ENCODE measurements around the gene CMAS.
"Not testable (repeated sequence)": the region's sequence is repeated elsewhere in the genome, so short reads cannot be mapped to it uniquely, and the experiment has no call there.

CMAS gene

DNA sequence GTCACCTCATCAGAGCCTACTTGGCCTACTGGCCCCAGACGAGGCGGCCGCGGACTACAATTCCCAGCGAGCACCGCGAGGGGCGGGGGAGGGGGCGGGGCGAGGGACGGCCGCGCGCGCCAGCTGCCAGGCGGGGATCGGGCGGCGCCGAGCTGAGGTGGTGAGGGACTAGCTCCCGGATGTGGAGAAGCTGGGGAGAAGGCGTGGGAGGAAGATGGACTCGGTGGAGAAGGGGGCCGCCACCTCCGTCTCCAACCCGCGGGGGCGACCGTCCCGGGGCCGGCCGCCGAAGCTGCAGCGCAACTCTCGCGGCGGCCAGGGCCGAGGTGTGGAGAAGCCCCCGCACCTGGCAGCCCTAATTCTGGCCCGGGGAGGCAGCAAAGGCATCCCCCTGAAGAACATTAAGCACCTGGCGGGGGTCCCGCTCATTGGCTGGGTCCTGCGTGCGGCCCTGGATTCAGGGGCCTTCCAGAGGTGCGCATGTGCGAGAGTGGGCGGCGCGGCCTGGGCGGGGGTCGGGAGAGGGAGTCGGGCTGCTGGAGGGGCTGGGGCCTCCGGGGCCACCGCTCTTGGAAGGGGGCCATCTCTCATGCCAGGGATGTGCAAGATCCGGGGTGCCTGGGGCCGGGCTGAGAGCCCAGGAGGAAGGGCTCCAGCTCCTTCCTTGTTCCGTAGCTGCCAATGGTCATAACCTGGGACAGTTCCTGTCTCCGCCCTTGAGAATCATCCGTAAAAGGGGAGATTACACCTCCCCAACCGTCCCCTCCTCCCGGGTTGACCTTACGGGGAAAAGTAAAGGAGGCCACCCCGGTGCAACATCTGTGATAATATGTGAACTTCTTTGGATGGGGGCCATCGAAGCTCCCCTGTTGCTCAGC lies at the start of gene CMAS:
TSS of gene CMAS (plus strand) at position 129 of the 878 bp plus-strand sequence. CDS start at position 215, 86 bp downstream.
- no peak for DNase-seq (ENCODE audit: extremely low read depth, low read depth)
- TF ChIP-seq, protein P1, sequence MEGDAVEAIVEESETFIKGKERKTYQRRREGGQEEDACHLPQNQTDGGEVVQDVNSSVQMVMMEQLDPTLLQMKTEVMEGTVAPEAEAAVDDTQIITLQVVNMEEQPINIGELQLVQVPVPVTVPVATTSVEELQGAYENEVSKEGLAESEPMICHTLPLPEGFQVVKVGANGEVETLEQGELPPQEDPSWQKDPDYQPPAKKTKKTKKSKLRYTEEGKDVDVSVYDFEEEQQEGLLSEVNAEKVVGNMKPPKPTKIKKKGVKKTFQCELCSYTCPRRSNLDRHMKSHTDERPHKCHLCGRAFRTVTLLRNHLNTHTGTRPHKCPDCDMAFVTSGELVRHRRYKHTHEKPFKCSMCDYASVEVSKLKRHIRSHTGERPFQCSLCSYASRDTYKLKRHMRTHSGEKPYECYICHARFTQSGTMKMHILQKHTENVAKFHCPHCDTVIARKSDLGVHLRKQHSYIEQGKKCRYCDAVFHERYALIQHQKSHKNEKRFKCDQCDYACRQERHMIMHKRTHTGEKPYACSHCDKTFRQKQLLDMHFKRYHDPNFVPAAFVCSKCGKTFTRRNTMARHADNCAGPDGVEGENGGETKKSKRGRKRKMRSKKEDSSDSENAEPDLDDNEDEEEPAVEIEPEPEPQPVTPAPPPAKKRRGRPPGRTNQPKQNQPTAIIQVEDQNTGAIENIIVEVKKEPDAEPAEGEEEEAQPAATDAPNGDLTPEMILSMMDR (IDR thresholded peaks at IDR 0.05; ENCODE audit: low read depth, low read length, missing control alignments), result no peak
- peak within 1 kb of the TSS; percentile 90 for H3K4me3 ChIP-seq (replicated peaks; ENCODE audit: low read depth, low read length)

DNA sequence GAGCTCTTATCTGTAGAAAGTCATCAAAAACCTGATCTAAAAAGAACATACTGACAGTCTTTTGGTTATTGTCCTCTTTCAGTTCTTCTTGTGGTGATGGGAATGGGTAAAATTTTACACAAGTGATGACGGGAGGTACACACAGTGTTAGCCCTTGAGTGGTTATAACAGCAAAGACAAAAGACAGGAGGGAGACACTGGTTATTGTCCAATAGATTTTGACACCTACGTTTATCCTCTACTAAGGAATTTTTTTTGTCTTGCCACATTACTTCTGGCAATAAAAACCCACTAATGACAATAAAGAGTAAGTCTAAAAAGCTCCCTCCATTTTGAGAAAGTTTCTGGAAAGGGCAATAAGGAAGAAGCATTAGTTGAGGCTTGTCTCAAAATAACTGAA lies 47.7 kb upstream of the CMAS start:
- TF ChIP-seq, protein P1 (IDR thresholded peaks at IDR 0.05; ENCODE audit: low read depth, low read length, missing control alignments), result no peak
- DNase-seq (ENCODE audit: extremely low read depth, low read depth), result no peak
- H3K4me3 ChIP-seq (replicated peaks; ENCODE audit: low read depth, low read length), result no peak overlapping the region

DNA sequence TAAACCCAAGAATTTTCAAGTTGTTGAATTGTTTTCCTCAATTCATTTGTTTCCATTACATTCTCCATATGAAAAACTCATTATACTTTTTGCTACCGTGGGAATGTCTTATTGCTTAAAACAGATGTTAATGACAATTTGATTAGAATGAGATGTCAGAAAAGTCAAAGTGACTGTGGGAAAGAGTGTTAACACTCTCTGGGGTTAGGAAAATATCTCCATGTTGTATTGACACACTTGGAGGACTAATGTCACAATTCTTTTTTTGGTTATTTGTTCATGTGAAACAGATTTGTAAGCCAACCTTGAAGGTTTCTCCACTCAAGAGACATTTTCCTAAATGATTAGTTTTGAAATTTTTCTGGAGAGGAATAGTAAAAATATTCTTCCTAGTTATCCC lies 47.2 kb upstream of the CMAS start:
- no peak overlapping the region for H3K4me3 ChIP-seq (replicated peaks; ENCODE audit: low read depth, low read length)
- TF ChIP-seq, protein P1 (IDR thresholded peaks at IDR 0.05; ENCODE audit: low read depth, low read length, missing control alignments), result no peak
- no peak for DNase-seq (ENCODE audit: extremely low read depth, low read depth)

DNA sequence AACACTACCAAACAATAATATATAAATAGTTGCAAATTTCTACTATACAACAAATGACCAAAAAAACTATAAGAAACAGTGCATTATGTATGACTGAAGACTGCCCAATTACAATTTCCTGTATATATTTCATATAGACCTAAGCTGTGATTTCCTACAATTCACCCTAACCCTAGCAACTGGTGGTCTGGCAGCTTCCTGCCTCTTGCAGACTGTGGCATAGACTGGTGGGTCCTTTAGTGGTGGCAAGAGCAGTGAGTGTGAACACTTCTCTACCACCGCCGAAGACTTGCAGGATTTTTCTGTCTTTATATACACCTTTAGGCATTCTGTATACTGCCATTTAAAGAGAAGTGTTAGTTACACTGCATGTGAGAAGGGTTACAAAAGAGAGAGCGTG lies 43.6 kb upstream of the CMAS start:
- no peak overlapping the region for H3K4me3 ChIP-seq (replicated peaks; ENCODE audit: low read depth, low read length)

DNA sequence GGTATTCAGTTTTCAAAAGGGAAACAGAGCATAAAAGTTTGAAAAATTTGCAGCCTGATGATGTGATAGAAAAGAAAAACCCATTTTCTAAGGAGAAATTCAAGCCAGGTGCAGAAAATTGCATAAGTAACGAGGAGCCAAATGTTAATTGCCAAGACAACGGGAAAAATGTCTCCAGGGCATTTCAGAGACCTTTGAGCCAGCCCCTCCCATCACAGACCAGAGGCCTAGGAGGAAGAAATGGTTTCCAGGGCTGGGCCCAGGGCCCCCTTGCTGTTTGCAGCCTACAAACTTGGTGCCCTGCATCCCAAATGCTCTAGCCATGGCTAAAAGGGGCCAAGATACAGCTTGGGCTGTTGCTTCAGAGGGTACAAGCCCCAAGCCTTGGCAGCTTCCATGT lies 38.2 kb upstream of the CMAS start:
- not testable (repeated sequence) for DNase-seq (ENCODE audit: extremely low read depth, low read depth); H3K4me3 ChIP-seq (replicated peaks; ENCODE audit: low read depth, low read length)

More for the DNA sequence above, 43.6 kb upstream of the CMAS start:
- TF ChIP-seq, protein P1 (IDR thresholded peaks at IDR 0.05; ENCODE audit: low read depth, low read length, missing control alignments), result no peak
- no peak for DNase-seq (ENCODE audit: extremely low read depth, low read depth)

DNA sequence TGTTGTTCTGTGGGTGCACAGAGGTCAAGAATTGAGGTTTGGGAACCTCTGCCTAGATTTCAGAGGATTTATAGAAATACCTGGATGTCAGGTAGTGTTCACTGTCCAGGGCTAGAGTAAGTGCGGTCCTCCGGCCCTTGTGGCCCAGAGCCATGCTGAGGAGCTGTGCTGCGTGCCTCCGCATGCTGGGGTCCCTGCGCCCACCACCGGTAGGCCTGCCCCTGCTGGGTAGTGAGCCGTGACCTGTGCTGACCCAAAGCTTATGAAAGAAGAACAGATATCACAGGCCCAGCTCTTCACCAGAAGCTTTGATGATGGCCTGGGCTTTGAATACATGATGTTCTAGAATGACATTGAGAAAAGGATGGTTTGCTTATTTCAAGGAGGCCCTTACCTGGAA lies 37.8 kb upstream of the CMAS start:
- H3K4me3 ChIP-seq (replicated peaks; ENCODE audit: low read depth, low read length), result no peak overlapping the region
- TF ChIP-seq, protein P1 (IDR thresholded peaks at IDR 0.05; ENCODE audit: low read depth, low read length, missing control alignments), result no peak
- DNase-seq (ENCODE audit: extremely low read depth, low read depth), result no peak

DNA sequence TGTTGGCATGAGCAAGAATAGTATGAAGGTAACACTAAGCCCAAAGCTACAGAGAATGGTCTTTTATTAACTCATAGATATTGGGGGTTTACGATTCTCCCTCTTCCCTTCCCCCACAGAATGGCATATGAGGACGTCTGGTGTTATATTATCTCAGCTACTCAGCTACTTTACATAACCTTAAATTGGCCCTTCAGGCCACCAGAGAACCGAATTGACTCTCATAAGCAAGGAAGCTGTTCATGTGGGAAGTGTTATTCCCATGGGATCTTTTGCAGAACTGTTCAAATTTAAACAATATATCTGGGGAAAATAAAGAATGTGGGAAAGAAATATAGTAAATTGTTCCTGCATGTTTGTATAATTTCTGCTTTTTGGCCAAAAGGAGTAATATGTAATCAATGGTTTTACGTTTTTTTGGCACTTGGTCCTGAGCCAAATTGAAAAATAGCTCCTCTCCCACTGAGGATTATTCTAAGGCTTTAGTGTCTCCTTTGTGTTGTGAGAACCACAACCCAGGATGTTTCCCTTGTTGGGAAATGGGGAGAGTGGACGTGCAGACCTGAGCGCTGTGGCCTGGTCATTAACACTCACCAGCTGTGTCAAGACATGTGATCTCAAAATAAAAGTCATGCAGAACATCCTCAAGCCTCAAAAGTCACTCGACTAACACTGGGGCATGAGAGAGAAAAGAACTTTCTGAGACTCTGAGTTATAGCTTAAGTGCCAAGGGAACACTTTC lies 31.8 kb upstream of the CMAS start:
- TF ChIP-seq, protein P1 (IDR thresholded peaks at IDR 0.05; ENCODE audit: low read depth, low read length, missing control alignments), result no peak
- DNase-seq (ENCODE audit: extremely low read depth, low read depth), result no peak
- H3K4me3 ChIP-seq (replicated peaks; ENCODE audit: low read depth, low read length), result no peak overlapping the region
